ENCODE measurements around the gene TTC39C. TPM values are rescaled to one million over a fixed set of nuclear protein-coding genes. Genes with fewer than 3 reads are reported as not detected.
A peak's percentile ranks its signal among the peaks of the same experiment; 100 is the strongest.
"Not testable (repeated sequence)": the region's sequence is repeated elsewhere in the genome, so short reads cannot be mapped to it uniquely, and the experiment has no call there.

TTC39C gene
- polyA plus RNA-seq, 1 experiment: 24.3 TPM

DNA sequence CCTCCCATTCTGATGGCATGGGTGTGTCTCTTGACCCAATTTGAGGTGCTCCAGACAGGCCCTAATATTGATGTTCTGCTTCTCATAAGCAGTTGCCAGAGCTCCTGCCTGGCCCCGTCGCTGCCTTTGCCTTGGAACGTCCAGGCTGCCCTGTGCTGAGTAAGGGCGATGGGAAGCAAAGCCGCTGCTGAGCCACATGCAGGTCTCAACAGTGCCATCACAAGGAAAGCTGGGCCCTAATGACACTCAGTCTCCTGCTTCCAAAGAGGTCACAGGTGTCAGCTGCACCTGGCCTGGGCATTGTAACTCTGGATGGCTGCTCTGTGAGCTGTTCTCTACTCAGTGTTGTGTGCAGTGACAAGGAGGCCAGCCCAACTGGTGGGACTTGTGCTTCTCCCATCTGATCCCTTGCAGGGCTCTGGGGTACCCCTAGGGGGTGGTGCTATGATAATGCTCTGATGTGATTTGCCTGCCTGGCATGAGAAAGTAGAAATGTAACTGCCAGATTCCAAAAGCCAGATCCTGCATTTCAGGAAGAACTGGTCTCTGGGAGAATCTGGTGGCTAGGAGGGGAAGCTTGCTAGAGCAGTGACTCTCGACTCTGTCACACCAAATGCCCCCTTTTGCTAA, 8.7 kb downstream of the TTC39C start:
- Histone ChIP-seq H3K4me3 (ENCODE audit: low read depth, low read length) (no peak overlapping the region), H3K9me3 (ENCODE audit: control insufficient read depth, insufficient read depth, low read length) (no peaks in the 10 kb centered on the region), H3K27me3 (ENCODE audit: control insufficient read depth, insufficient read depth, low read length) (no peaks in the 10 kb centered on the region), H3K27ac (ENCODE audit: low read depth, low read length) (no peak overlapping the region)
- CTCF ChIA-PET: interaction anchor here (0.6 kb wide), 1 partner anchor 118 kb away, joined by 4 read pairs; no protein-coding TSS in a partner anchor
- POLR2A ChIA-PET: no interaction called here
- TF ChIP-seq CTCF (IDR thresholded peaks at IDR 0.05; ENCODE audit: low read depth, low read length): no peak
- DNase-seq (ENCODE audit: low read depth, low spot score): no peak

- ChIA-PET POLR2A (no interaction called here), CTCF (interaction anchor here (1.4 kb wide), 1 partner anchor 106 kb away, joined by 4 read pairs; no protein-coding TSS in a partner anchor)
- Histone ChIP-seq H3K9me3 (ENCODE audit: control insufficient read depth, insufficient read depth, low read length) (no peaks in the 10 kb centered on the region), H3K27me3 (ENCODE audit: control insufficient read depth, insufficient read depth, low read length) (no peaks in the 10 kb centered on the region), H3K27ac (ENCODE audit: low read depth, low read length) (no peak overlapping the region), H3K4me3 (ENCODE audit: low read depth, low read length) (no peak overlapping the region)
- DNase-seq (ENCODE audit: low read depth, low spot score): no peak
- no peak for TF ChIP-seq CTCF (IDR thresholded peaks at IDR 0.05; ENCODE audit: low read depth, low read length)
Measured at GRCh38 chr18:24024425-24024824, 9.9 kb downstream of the TTC39C start.

- H3K27me3 ChIP-seq (ENCODE audit: control insufficient read depth, insufficient read depth, low read length): no peaks in the 10 kb centered on the region
- POLR2A ChIA-PET: no interaction called here
- no peaks in the 10 kb centered on the region for H3K9me3 ChIP-seq (ENCODE audit: control insufficient read depth, insufficient read depth, low read length)
- no peak for DNase-seq (ENCODE audit: low read depth, low spot score)
- TF ChIP-seq CTCF (IDR thresholded peaks at IDR 0.05; ENCODE audit: low read depth, low read length): no peak
- no peak overlapping the region for H3K27ac ChIP-seq (ENCODE audit: low read depth, low read length)
- no peak overlapping the region for H3K4me3 ChIP-seq (ENCODE audit: low read depth, low read length)
- CTCF ChIA-PET: no interaction called here
Measured at GRCh38 chr18:24026457-24026856, 11.9 kb downstream of the TTC39C start.

DNA sequence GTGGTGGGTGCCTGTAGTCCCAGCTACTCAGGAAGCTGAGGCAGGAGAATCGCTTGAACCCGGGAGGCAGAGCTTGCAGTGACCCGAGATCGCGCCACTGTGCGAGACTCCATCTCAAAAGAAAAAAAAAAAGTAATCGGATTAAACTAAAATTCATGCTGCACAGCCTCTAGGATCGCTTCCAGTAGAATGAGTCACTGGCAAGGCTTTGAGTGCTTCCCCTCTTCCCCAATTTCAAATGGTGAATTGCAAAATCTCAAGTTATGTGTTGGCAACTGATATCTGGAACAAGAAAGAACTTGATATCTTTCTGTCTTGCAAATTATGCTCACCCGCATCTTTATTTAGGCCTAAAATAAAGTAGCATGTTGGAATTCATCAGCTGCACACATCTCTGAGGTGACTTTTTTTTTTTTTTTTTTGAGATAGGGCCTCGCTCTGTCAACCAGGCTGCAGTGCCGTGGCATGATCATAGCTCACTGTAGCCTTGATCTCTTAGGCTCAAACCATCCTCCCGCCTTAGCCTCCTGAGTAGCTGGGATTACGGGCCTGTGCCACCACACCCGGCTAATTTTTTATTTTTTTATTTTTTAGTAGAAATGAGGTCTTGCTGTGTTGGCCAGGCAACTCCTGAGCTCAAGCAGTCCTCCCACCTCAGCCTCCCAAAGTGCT, 12.7 kb downstream of the TTC39C start:
- Histone ChIP-seq H3K9me3 (ENCODE audit: control insufficient read depth, insufficient read depth, low read length) (no peaks in the 10 kb centered on the region), H3K27me3 (ENCODE audit: control insufficient read depth, insufficient read depth, low read length) (no peaks in the 10 kb centered on the region)
- no peak for TF ChIP-seq CTCF (IDR thresholded peaks at IDR 0.05; ENCODE audit: low read depth, low read length)

DNA sequence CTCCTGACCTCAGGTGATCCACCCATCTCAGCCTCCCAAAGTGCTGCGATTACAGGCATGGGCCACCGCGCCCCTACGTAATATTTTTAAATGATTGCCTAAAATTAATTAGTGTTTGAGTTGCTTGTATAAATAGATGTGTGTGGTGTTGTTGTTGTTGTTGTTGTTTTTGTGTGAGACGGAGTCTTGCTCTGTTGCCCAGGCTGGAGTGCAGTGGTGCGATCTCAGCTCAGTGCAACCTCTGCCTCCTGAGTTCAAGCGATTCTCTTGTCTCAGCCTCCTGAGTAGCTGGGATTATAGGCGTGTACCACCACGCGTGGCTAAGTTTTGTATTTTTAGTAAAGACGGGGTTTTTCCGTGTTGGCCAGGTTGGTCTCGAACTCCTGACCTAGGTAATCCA, 14.4 kb downstream of the TTC39C start:
- H3K9me3 ChIP-seq (ENCODE audit: control insufficient read depth, insufficient read depth, low read length); H3K27ac ChIP-seq (ENCODE audit: low read depth, low read length); H3K27me3 ChIP-seq (ENCODE audit: control insufficient read depth, insufficient read depth, low read length); H3K4me3 ChIP-seq (ENCODE audit: low read depth, low read length); DNase-seq (ENCODE audit: low read depth, low spot score); POLR2A ChIA-PET: not testable (repeated sequence)
- CTCF ChIA-PET: interaction anchor here (0.5 to 1.9 kb wide), 2 partner anchors 26 to 304 kb away, joined by 3 to 7 read pairs; no protein-coding TSS in a partner anchor

More for the DNA sequence above, 12.7 kb downstream of the TTC39C start:
- CTCF ChIA-PET: interaction anchor here (1.1 to 1.9 kb wide), 2 partner anchors 10 to 28 kb away, joined by 3 to 7 read pairs; no protein-coding TSS in a partner anchor
- H3K4me3 ChIP-seq (ENCODE audit: low read depth, low read length): no peak overlapping the region
- POLR2A ChIA-PET: interaction anchor here (0.6 to 0.7 kb wide), 3 partner anchors 17 to 92 kb away, joined by 4 to 5 read pairs (median 5); no protein-coding TSS in a partner anchor
- DNase-seq (ENCODE audit: low read depth, low spot score): peak; percentile 75
- peak overlapping the region; percentile 68 for H3K27ac ChIP-seq (ENCODE audit: low read depth, low read length)

Measured in AG04450 (cell line).